GM18951 (cell line): ENCODE measurements around the gene CSK.

Experiments
- POLR2A ChIP-seq: IDR thresholded peaks from 4 replicates; pipeline ENCODE4 v1.6.1; 2011; ENCODE audit warnings: mild to moderate bottlenecking; ENCODE audit not compliant: insufficient read length, insufficient read depth; ENCODE audit errors: extremely low read depth
- in situ Hi-C: fragments of 300-500 bp; cut with MboI; formaldehyde crosslinking; loops from one replicate; pipeline ENCODE4 v1.12.0; 2022; ENCODE audit warnings: low sequenced_read_pairs, mixed read lengths, inconsistent platforms; ENCODE audit not compliant: unreplicated experiment

The CSK gene

DNA sequence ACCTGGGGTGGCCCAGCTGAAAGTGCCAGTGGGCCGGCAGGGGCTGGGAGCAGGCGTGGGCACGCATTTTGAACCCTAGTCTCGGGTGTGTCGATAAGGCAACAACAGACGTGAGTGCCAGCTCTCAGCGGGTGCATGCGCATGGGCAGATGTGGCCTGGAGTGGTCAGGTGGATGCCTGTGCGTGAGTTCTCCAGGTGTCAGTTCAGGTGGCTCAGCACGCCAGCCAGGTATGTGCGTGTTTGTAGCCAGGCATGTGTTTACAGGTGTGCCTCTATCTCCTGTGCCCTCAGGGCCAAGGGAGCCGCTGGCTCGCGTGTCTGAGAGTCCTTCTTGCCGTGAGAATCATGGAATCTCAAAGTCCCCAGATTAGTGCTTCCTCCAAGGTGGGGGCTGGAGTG, 18.5 kb upstream of the CSK start:
- in situ Hi-C loops, result loop anchor here (10.0 kb wide), 1 partner anchor 389 kb away; no protein-coding TSS in a partner anchor

DNA sequence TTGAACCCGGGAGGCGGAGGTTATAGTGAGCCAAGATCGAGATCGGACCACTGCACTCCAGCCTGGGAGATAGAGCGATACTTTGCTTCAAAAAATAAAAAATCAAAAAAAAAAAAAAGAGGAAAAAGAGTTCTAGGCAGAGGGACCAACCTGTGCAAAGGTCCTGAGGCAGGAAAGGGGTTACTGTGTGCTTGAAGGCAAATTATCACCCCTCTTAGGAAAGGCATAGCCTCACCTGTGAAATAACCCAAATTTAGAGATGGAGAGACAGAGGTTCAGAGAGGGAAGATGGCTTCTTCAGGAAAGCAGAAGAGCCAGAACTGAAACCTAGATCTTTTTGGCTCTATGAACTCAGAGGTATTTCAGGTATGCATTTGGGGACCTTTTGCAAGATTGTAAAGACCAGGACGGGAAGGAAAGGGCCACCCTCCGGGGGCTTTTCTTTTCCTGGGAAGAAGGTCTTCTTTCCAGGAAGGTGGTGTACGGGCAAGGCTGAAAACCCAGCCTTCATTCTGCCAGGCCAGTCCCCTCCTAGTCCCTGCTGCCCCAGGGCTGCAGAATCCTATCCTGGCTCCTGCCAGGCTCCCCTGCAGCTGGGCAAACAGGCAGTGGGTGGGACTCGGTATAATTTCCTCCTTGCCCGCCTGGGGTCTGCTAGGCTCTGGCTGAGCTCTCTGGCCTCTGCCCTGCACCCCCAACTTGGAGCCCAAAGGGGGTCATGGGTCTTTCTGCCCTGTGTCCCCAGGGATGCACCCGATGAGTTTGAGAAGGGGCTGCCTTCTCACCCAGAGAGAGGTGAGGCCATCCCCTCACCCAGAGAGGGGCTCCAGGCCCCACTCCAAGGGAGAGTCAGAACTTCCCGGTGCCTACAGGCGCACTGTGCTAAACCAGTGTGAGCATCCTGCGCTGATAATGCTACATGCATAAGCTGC, 14.4 kb upstream of the CSK start:
- in situ Hi-C loops, result loop anchor here (5.0 to 10.0 kb wide), 2 partner anchors 140 to 393 kb away; no protein-coding TSS in a partner anchor
- no peak for TF ChIP-seq POLR2A

More for the DNA sequence above, 18.5 kb upstream of the CSK start:
- no peak for TF ChIP-seq POLR2A

GRCh38 chr15:74768099-74768770, 13.6 kb upstream of the CSK start:
- no peak for TF ChIP-seq POLR2A
- in situ Hi-C loops, result loop anchor here (5.0 to 10.0 kb wide), 2 partner anchors 141 to 393 kb away; no protein-coding TSS in a partner anchor

- no peak for TF ChIP-seq POLR2A
- in situ Hi-C loops, result loop anchor here (5.0 to 10.0 kb wide), 2 partner anchors 142 to 394 kb away; no protein-coding TSS in a partner anchor
Observed at GRCh38 chr15:74768771-74769342, 13.0 kb upstream of the CSK start.

DNA sequence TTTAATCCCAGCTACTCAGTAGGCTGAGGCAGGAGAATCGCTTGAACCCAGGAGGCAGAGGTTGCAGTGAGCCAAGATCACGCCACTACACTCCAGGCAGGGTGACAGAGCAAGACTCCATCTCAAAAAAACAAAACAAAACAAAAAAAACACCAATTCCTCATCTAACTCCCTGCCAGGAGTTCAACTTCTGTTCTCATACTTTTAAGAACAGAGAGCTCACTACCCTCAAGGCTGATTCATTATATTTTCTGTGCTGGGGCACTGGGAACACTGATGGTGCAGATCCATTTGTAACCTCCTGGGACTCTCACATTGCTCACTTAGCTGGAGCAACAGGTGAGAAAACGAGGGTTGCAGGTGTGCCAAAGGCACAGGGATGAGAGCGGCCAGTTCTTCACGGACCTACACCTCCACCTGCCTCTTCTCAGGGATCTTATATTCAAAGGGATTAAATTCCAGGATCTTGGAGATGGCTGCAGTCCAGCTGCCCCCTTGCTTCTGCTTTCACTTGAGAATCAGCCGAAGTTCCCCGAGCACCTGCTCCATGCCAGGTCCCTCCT, 12.3 kb upstream of the CSK start:
- TF ChIP-seq POLR2A, result no peak
- in situ Hi-C loops, result loop anchor here (5.0 to 10.0 kb wide), 3 partner anchors 38 to 395 kb away; no protein-coding TSS in a partner anchor

DNA sequence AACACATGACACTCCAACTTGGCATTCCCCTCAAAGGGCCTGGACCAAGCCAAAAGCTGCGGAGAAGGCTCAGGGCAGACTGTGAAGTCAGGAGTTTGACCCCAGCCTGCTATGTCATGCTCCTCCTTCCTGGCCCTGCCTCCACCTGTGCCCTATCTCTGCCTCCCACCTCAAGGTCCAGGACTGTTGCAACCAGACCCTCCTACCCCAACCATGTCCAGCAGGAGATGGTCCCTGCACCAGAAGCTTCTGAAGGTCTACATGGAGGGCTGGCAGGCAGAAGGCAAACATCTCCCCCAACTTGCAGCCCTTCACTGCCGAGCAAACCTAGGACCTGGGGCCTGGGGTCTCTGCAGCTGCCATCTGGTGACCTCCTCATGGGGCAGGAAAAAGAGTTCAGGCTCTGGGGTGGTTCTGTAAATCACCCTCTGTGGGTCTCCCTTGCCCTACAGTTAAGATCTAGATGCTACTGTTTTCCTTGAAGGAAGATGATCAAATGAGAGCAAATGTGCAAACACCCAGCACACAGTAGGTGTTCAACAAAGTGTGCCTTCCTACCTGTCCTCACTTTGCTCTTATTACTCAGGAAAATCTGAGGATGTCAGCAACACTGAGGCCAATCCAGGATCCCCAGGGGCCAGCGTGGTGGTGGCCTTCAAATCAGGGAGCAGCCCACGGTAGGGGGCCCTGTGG, 11.5 kb upstream of the CSK start:
- in situ Hi-C loops, result loop anchor here (5.0 kb wide), 1 partner anchor 37 kb away; no protein-coding TSS in a partner anchor
- no peak for TF ChIP-seq POLR2A

DNA sequence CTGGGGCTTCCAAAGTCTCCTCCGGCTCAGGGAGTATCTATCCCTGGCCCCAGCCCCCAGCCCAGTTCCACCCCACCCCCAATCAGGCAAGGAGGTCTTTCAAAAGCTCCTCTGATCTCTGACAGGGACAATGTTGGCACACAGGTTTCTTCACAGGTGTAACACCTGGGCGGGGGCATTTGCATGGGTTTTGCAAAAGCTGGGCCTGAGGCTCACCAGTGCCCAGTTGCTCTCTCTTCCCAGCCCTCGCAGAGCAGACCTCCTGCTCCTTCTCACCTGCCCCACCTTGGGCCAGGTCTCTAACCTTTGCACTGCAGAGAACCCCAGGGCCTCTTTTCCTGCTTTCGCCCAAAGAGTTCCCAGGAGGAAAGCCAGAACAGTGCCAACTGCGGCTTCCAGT, 8.6 kb upstream of the CSK start:
- in situ Hi-C loops, result loop anchor here (5.0 kb wide), 1 partner anchor 34 kb away; no protein-coding TSS in a partner anchor
- TF ChIP-seq POLR2A, result no peak

DNA sequence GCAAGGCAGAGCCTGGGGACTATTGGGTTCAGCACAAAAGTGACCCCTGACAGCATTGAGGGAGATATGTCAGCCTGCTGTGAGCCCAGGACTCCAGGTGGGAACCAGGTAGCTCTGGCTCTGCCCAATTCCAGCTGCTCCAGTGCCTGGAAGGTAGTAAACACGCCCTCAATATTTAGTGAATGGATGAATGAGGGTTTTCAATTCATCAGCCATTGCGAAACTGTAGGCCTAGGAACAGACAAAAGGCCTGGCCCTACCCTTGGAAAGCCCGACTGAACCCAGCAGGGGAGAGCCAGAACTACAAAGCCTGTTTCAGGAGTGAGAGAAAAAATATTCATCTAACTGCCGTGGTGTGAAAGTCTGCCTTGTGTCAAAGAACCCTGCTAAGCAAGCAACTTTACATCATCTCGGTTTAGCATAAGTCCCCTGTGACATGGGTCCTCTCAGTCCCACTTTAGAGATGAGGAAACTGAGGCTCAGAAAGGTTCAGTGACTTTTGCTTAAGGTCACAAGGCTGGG, 8.1 kb upstream of the CSK start:
- in situ Hi-C loops, result loop anchor here (5.0 kb wide), 1 partner anchor 34 kb away; no protein-coding TSS in a partner anchor
- TF ChIP-seq POLR2A, result no peak

- in situ Hi-C loops, result no loop called here
- no peak for TF ChIP-seq POLR2A
Observed at GRCh38 chr15:74775132-74775562, 6.7 kb upstream of the CSK start.

GRCh38 chr15:74775894-74776293, 6.0 kb upstream of the CSK start:
- TF ChIP-seq POLR2A, result no peak
- in situ Hi-C loops, result no loop called here

- in situ Hi-C loops, result no loop called here
Observed at GRCh38 chr15:74776821-74777768, 4.8 kb upstream of the CSK start.

More at GRCh38 chr15:74776821-74777768, 4.8 kb upstream of the CSK start:
- peak; percentile 52 for TF ChIP-seq POLR2A
